HUES6 (cell line): ENCODE data around the gene KLK5.
A peak's percentile ranks its signal among the peaks of the same experiment; 100 is the strongest.

ENCODE experiments used
- H3K27ac ChIP-seq: 2 replicates; pipeline ENCODE4 v1.7.0; 2013; ENCODE audit warnings: low read depth, mild to moderate bottlenecking, low read length, inconsistent platforms
- H3K27me3 ChIP-seq: 2 replicates; pipeline ENCODE4 v1.6.1; 2013; ENCODE audit warnings: low read length; ENCODE audit not compliant: control insufficient read depth, insufficient read depth
- H3K36me3 ChIP-seq: 2 replicates; pipeline ENCODE4 v1.6.1; 2013; ENCODE audit warnings: low read length; ENCODE audit not compliant: control insufficient read depth, insufficient read depth
- H3K4me1 ChIP-seq: 2 replicates; pipeline ENCODE4 v1.6.1; 2013; ENCODE audit warnings: low read length; ENCODE audit not compliant: control insufficient read depth, insufficient read depth
- H3K4me3 ChIP-seq: 2 replicates; pipeline ENCODE4 v1.5.1; 2013; ENCODE audit warnings: low read depth, low read length
- H3K9ac ChIP-seq: one replicate; pipeline ENCODE4 v1.6.1; 2013; ENCODE audit warnings: mild to moderate bottlenecking, low read length
- H3K9me3 ChIP-seq: 2 replicates; pipeline ENCODE4 v1.6.1; 2013; ENCODE audit warnings: low read depth, low read length; ENCODE audit not compliant: control insufficient read depth, insufficient read depth

The KLK5 gene

GRCh38 chr19:50968716-50969412 is 16.0 kb upstream of the KLK5 start:
- Histone ChIP-seq H3K27me3 (no peaks in the 10 kb centered on the region), H3K4me3 (no peak overlapping the region), H3K9ac (no peak overlapping the region), H3K27ac (no peak overlapping the region), H3K36me3 (no peaks in the 10 kb centered on the region), H3K4me1 (peaks cover 20% of the 10 kb centered on the region), H3K9me3 (no peaks in the 10 kb centered on the region)

GRCh38 chr19:50967929-50968715 is 15.3 kb upstream of the KLK5 start:
- Histone ChIP-seq H3K4me1 (peaks cover 20% of the 10 kb centered on the region), H3K36me3 (no peaks in the 10 kb centered on the region), H3K27ac (no peak overlapping the region), H3K4me3 (no peak overlapping the region), H3K27me3 (peaks cover 5% of the 10 kb centered on the region), H3K9ac (peak overlapping the region; percentile 13), H3K9me3 (no peaks in the 10 kb centered on the region)

DNA sequence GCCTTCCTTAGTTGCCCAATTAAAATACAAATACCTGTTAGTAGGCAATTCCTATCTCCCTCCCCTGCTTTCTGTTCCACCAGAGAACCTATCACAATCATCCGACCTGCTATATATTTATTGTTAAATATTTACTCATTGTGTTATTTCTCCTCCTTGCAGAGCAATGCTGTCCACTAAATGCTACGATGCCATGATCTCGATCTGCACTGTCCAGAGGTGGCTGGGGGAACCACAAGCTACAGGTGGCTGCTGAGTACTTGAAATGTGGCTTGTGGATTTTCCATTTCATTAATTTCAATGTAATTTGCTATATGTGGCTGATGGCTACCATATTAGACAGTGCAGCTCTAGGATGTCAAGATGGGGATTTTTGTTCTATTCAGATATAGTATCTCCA is 11.4 kb upstream of the KLK5 start:
- no peak overlapping the region for H3K4me3 ChIP-seq
- peaks cover 15% of the 10 kb centered on the region for H3K4me1 ChIP-seq
- H3K9me3 ChIP-seq = no peaks in the 10 kb centered on the region
- no peaks in the 10 kb centered on the region for H3K36me3 ChIP-seq
- H3K27me3 ChIP-seq = peaks cover 14% of the 10 kb centered on the region
- no peak overlapping the region for H3K9ac ChIP-seq
- no peak overlapping the region for H3K27ac ChIP-seq

DNA sequence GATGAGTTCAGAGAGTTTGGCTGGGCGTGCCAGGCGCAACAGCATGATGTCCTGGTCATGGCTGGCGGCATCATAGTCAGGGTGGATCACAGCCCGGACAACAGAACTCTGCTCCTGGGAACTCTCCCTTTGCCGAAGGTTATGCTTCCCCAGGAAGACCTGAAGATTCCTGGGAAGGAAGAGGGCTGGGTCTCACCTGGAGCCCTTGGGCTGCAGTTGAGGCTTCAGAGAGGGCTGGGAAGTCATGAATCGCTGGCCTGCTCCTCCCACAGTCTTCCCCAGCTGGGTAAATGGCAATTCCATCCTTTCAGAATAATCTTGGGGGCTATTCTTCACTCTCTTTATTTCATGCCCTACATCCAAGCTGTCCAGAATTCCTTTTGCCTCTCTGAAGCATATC is 10.5 kb upstream of the KLK5 start:
- H3K9ac ChIP-seq = no peak overlapping the region
- H3K27ac ChIP-seq = no peak overlapping the region
- H3K9me3 ChIP-seq = no peaks in the 10 kb centered on the region
- H3K27me3 ChIP-seq = peaks cover 22% of the 10 kb centered on the region
- H3K4me3 ChIP-seq = no peak overlapping the region
- peaks cover 6% of the 10 kb centered on the region for H3K4me1 ChIP-seq
- H3K36me3 ChIP-seq = no peaks in the 10 kb centered on the region

- Histone ChIP-seq H3K4me3 (no peak overlapping the region), H3K27me3 (peaks cover 22% of the 10 kb centered on the region), H3K4me1 (no peaks in the 10 kb centered on the region), H3K9me3 (no peaks in the 10 kb centered on the region), H3K27ac (no peak overlapping the region), H3K36me3 (no peaks in the 10 kb centered on the region), H3K9ac (no peak overlapping the region)
Observed at GRCh38 chr19:50962245-50962644, 9.4 kb upstream of the KLK5 start.

DNA sequence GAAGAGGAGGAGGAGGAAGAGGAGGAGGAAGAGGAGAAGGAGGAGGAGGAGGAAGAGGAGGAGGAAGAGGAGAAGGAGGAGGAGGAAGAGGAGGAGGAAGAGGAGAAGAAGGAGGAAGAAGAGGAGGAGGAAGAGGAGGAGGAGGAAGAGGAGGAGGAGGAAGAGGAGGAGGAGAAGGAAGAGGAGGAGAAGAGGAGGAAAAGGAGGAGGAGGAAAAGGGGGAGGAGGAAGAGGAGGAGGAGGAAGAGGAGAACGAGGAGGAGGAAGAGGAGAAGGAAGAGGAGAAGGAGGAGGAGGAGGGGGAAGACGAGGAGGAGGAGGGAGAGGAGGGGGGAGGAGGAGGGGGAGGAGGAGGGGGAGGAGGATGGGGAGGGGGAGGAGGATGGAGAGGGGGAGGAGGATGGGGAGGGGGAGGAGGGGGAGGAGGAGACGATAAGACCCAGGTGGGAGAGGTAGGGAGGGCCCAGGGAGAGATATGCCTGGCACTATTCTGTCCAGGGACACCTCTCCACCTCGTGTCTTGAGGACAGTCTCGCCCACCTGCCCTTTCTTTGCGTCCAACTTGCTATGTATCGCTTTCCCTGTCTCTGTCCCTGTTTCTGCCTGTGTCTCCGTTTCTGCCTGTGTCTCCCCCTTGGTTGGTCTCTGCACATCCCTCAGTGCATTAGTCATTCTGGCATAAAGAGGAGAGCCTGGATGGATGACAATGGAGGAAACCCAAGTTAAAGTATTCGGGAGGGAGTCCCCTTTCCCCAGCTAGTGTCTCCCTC is 7.1 kb upstream of the KLK5 start:
- Histone ChIP-seq H3K9me3 (no peaks in the 10 kb centered on the region), H3K4me1 (no peaks in the 10 kb centered on the region), H3K4me3 (no peak overlapping the region), H3K36me3 (no peaks in the 10 kb centered on the region), H3K9ac (no peak overlapping the region), H3K27ac (no peak overlapping the region), H3K27me3 (peaks cover 22% of the 10 kb centered on the region)

GRCh38 chr19:50957587-50957986 is 4.7 kb upstream of the KLK5 start:
- H3K4me1 ChIP-seq = peaks cover 3% of the 10 kb centered on the region
- peaks cover 14% of the 10 kb centered on the region for H3K27me3 ChIP-seq
- no peak overlapping the region for H3K9ac ChIP-seq
- no peak overlapping the region for H3K4me3 ChIP-seq
- H3K9me3 ChIP-seq = no peaks in the 10 kb centered on the region
- H3K27ac ChIP-seq = no peak overlapping the region
- no peaks in the 10 kb centered on the region for H3K36me3 ChIP-seq

- Histone ChIP-seq H3K4me1 (peaks cover 5% of the 10 kb centered on the region), H3K27ac (no peak overlapping the region), H3K4me3 (no peak overlapping the region), H3K36me3 (no peaks in the 10 kb centered on the region), H3K9ac (no peak overlapping the region), H3K27me3 (peaks cover 5% of the 10 kb centered on the region; the same call in 1 of the 2 replicates), H3K9me3 (no peaks in the 10 kb centered on the region)
Observed at GRCh38 chr19:50949861-50950260, 3.0 kb downstream of the KLK5 start.

DNA sequence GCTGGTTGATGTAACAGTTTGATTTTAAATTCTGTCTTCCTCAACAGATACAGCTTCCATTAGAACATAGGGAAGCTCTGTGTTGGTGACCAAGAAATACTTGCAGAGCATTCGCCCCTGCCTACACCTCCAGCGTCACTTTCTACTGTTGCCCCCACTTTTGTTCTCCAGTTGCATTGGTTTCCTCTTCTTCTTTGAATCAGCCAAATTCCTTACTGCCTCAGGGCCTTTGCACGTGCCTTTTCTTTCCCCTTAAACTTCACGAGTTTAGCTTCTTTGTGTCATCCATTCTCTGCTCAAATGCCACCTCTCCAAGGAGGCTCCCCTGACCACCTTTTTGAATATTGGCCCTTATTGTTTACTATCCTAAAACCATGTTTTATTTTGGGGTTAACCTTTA is 5.7 kb downstream of the KLK5 start:
- H3K4me1 ChIP-seq = no peaks in the 10 kb centered on the region
- no peak overlapping the region for H3K9ac ChIP-seq
- H3K4me3 ChIP-seq = no peak overlapping the region
- 0 out of 2 replicates have a peak, but pooled peaks cover 2% of the 10 kb centered on the region for H3K9me3 ChIP-seq
- H3K27me3 ChIP-seq = peaks cover 10% of the 10 kb centered on the region
- no peak overlapping the region for H3K27ac ChIP-seq
- H3K36me3 ChIP-seq = no peaks in the 10 kb centered on the region

DNA sequence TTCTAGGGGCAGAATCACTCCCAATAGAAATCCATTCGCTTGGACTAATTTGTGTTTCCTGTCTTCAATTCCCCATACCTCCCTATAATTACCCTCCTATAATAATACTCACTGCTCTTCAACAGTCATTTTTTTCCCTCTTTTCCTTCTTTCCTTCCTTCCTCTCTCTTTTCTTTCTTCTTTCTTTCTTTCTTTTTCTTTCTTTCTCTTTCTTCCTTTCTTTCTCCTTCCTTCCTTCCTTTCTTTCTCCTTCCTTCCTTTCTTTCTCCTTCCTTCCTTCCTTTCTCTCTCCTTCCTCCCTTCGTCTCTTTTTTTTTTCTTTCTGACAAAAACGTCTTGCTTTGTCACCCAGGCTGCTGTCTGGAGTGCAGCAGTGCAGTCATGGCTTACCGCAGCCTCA is 8.0 kb downstream of the KLK5 start:
- Histone ChIP-seq H3K4me1 (no peaks in the 10 kb centered on the region), H3K4me3 (no peak overlapping the region), H3K27me3 (peaks cover 10% of the 10 kb centered on the region), H3K9me3 (peaks cover 6% of the 10 kb centered on the region; the same call in 1 of the 2 replicates), H3K9ac (no peak overlapping the region), H3K27ac (no peak overlapping the region), H3K36me3 (no peaks in the 10 kb centered on the region)
